NCI-H510A treated with DMSO at 0.1 percent for 48 hours (cell line): ENCODE measurements around the gene RFX4.
"Not testable (repeated sequence)": the region's sequence is repeated elsewhere in the genome, so short reads cannot be mapped to it uniquely, and the experiment has no call there.

Experiments used
- DNase-seq: peaks from one replicate; lab custom pipeline; 2025; lab: John Stamatoyannopoulos, UW

RFX4 gene

DNA sequence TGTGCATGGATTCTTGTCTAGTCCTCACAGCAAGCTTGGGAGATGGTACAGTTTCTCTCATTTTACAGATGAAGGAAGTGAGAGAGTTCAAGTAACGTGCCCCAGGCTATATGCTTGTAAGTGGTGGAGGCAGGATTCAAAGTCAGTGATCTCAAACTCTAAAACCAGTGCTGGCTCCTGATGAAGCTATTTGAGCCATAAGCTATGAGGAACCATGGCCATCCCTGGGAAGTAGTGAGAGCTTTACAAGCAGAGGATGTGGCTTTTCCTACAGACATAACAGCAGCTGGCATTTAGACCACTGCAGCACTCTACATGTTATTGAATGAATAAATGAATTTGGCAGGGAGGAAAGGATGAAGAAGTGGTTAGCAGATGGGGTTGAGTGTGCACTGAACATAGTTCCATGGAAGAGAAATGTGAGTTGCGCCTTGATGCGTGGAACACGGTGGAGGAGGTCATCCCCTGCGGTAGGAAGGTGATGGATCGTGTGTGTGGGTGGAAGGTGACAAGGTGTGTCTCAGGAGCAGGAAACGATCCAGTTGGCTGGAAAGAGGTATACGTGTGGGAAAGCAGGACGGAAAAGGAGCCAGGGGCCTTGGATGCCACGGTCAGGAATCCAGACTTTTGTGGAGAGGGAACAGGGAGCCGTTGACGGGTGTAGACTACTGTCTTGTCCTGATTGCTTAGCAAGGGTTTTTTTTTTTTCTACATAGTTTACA, 65.2 kb downstream of the RFX4 start:
- no peak for DNase-seq

DNA sequence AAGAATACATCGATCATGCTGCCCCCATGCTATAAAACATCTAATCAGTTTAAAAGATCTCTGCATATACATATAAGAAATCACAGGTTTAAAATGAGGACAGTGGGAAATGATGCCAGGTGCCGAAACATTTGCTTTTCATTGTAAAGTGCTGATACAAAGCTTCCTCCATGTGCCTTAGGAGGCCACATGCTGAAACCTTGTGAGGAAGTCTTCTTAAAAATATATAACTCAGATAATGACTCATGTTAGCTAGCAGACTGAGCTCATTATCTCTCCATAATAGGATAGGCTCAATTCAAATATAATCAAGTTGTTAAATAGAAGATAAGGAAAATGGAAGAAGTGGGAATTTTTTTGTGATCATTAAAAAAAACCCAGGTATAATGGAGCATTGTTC, 65.9 kb downstream of the RFX4 start:
- no peak for DNase-seq

DNA sequence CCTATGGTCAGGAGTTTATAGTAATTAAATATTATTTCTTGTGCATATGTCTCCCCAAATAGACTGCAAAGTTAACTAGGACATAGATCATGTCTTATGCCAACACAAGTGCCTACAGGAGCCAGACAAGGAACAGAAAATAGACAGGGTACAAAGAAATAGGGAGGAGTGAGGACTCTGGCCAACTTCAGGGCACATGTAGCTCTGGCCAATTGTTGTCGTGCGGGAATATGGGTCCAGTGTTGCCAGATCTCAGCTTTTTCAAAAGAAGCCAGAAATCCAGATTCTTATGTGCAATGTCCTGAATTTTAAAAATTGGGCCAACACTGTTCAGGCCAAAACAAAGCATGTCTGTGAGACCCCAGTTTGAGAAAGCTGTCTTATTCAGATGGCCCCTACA, 68.7 kb downstream of the RFX4 start:
- no peak for DNase-seq

DNA sequence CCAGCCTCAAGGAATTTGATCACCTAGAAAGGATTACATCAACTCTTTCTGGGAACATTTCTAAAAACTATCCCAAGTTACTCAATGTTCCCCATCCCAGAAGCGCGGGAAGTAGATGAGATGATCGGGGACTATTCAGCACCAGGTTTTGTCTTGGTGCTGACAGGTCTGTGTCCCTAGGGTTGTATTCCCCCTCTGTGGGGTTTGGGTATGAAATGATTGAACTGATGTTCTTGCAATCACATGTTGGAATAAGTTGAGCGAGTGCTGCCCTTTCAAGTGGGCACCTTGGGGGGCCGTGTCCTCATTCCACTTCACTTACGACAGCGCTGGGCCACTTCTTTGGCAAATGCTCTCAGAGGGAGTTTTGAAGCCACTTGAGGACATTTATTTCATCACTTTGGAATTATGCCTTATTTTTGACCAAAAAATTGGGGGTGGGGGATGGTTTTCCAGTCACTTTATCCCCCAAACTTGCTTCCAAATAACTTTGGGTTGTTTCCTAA, 69.8 kb downstream of the RFX4 start:
- DNase-seq: no peak

DNA sequence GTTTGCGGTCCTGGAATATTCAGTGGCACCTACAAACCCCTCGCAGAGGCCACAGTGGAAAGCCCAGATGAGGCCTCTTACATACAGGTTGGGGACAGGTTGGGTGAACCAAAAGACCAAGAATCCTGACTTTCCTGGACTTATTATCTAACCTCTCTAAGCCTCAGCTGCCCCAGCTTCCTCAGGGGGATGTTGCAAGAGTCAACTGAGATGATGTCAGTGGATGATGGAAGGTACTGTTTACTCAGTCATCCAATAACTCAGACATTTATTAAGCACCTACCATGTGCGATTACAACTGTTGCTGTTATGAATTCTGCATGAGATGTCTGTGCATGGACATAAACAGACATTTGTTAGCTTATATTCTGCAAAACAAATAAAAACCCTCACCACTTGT, 72.8 kb downstream of the RFX4 start:
- no peak for DNase-seq

DNA sequence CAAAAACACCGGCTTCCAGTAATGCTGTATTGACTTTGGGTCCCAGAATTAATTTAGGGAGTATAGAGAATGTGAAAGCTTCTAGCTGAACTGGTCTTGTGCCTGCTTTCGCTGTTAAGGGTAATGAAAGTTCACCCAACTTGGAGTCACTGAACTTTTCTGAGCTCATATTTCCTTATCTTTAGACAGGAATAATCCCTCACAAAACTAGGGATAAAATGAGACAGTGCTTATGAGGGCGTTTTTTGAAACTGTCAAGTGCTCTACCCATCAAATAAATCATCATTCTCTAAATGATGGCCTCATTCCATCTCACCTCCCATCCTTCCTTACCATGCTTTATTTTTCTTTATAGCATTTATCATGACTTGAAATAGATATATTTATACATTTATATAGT, 74.7 kb downstream of the RFX4 start:
- DNase-seq: no peak

DNA sequence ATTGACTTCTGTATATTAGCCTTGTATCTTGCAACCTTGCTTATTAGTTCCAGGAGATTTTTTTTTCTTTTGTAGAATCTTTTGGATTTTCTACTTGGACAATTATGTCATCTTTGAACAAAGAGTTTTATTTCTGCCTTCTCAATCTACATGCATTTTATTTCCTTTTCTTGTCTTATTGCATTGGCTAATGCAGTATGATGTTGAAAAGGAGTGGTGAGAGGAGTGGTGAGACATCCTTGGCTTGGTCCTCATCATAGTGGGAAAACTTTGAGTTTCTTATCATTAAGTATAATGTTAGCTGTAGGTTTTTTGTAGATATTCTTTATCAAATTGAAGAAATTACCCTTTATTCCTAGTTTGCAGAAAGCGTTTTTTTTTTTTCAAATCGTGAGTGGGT, 80.6 kb downstream of the RFX4 start:
- no peak for DNase-seq

DNA sequence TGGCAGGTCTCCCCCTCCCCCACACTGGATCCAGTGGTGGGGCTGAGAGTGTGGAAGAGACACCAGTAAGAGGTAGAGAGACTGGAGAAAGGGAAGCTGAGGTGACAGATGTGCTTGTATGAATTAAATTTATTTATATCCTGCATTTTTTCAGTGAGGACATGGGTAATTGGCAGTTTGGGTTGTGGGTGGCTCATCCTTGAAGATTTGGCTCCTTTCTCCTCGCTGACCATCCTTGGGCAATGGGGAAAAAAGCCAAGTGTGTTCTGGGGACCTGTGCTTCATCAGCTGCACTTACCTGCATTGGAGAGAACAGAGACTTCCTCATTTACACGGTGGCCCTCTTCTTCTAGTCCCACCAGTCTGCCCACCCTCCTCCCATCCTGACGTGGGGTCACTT, 86.4 kb downstream of the RFX4 start:
- no peak for DNase-seq

DNA sequence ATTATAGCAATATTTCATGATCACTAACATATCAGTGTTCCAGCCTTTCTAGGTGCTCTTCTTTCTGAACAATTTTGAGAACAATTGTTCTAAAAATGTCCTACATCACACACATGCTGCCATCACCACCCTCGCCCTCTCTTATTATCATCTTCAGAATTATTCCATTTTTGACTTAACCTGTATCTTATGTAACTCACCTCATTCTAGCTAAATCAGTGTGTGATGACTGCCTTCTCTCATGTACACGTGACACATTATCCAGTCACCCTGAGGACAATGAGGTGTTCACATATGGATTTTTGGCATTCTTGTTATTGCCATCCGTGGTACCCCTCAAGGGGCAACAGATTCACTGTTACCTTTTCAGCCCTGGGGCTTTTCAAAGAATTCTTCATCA, 87.3 kb downstream of the RFX4 start:
- DNase-seq: no peak

DNA sequence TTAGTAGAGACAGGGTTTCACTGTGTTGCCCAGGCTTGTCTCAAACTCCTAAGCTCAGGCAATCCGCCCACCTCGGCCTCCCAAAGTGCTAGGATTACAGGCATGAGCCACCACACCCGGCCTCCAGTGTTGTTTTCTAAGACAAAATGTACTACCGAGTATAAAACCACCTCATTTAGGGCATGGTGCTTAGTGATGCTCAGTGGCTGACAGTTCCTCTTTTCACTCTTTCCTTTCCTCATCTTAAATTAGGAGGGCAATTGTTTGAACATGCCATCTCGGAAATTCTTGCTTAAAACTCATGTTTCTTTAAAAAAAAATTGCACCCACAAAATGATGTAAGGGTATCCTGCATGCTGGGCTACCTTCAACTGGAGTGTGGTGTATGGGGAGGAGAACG, 89.0 kb downstream of the RFX4 start:
- DNase-seq: no peak

DNA sequence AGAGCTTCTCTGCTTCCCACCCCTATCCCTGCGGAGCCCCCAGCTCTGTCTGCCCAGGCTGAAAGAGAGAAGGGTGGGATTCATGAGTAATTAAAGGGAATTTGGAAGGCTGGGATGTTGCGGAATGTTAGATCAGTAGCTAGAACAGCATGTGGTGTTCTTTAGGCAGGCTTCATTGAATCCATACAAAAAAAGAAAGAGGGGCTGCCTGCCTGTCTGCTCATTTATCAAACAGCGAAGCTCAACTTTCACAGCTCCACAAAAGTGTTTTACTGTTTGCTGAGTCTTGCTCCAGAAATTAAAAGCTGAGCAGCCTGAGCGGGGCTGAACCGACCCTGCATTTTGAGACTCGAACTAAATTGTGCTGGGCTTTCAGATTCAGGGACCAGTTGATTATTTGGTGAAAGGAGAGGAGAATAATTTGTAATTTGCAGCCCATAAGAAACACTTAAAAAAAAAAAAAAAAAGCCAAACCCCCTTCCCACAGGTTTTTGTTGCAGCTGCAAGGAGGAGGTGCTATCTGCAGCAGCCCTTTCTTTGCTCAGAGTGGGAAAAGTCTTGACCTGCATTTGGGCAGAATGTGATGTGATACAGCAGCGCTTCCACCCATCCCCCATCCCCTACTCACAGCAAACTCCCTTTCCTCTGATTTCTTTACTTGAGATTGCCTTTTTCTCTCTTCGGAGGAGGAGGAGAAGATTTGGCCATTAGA, 89.7 kb downstream of the RFX4 start:
- DNase-seq: no peak

DNA sequence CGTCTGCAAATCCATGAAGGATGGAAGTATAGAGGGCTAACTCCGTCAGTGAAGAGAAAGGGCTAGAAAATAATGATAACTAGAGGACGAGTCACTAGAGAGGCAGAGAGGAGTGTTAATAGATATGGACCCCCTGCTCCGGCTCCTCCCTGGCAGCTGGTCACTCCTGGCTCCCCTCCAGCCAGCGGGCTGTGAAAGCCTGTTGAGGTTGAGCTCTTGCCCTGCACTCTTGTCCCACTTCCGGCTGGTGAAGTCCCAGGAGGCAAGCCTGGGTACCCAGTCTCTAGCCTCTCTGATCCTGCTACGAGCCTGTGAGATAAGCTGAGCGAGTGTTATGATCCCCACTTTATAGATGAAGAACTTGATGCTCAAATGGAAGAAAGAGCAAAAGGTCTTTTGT, 90.3 kb downstream of the RFX4 start:
- no peak for DNase-seq

DNA sequence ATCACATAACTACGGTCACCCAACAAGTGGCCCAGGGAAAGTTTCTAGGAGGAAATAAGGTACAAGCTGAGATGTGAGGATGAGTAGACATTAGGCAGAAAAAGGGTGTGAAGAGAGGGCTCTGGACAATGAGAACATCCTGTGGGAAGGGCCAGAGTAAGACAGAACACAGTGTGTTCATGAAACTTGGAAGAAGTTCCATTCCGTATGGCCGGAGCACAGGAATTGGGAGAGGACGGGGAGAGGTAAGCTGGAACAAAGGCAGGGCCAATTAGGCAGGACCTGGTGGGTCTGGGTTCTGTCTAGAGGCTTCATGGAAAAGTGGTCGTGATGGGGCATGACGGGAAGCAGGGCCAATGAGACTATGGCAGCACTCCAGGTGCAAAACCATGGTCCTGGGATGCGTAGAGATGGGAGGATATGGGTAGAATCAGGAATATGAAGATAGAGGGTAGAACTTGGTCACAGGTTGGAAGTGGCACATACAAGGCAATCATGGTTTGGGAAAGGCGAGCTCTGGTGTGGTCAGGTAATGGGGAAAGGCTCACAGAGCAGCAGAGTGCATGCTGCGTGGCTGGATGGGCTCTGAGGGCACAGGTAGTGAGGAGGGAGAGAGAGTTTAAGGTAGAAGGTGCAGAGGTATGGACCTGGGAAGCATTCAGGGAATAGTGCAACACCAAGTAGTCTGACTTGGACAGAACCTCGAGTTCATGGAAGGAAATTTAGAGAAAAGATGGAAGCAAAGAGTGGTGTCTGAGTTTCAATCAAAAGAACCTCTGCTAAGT, 93.0 kb downstream of the RFX4 start:
- no peak for DNase-seq

DNA sequence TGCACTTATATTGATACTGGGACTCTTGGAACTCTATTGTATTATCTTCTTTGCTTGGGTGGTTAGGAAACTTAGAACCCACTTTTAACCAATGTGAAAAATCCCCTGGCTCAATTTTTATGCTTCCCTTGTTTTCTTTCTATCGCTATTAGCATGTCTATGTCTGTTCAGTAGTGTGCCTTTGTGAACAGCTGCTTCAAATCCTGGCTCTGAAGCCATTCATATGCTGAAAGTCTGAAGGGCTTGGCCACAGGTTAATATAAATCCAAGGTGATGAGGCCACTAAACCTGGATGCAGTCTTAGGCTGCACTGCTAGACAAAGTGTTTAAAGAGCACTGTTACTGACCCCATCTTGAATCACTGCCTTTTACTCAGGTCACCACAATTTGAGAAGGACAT, 96.8 kb downstream of the RFX4 start:
- no peak for DNase-seq

DNA sequence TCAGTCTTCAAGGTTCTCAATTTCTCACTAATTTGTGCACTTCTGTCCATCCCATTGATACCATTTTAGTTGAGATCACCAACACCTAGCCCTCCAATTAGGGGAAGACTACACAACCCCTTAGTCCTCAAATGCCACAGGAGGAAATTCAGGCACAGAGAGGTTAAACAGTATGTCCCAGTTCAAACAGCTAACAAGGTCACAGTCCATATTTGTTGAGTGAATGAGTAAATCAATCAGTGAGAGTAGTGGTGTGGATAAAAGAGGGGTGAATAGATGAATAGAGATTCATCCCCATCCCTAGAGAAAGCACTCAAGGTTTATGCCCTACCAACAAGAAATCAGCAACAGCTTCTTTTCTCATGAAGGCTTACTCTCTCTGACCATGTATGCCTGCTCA, 97.5 kb downstream of the RFX4 start:
- no peak for DNase-seq

DNA sequence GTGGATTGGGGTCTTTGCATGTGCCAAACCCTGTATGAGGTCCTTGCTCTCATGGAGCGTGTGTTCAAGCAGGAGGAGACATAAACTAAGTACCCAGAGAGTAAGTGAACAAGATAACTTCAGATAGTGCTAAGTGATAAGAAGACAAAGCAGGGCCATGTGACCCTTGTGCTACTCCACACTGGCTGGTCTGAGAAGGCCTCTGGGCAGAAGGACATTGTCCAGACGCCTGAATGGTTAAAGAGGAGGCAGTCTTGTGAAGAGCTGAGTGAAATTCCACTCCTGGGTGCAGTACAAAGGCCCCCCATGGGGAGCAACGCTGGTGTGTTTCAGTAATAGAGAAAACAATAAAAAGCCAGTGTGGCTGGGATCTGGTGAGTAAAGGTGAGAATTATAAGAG, 98.4 kb downstream of the RFX4 start:
- no peak for DNase-seq

DNA sequence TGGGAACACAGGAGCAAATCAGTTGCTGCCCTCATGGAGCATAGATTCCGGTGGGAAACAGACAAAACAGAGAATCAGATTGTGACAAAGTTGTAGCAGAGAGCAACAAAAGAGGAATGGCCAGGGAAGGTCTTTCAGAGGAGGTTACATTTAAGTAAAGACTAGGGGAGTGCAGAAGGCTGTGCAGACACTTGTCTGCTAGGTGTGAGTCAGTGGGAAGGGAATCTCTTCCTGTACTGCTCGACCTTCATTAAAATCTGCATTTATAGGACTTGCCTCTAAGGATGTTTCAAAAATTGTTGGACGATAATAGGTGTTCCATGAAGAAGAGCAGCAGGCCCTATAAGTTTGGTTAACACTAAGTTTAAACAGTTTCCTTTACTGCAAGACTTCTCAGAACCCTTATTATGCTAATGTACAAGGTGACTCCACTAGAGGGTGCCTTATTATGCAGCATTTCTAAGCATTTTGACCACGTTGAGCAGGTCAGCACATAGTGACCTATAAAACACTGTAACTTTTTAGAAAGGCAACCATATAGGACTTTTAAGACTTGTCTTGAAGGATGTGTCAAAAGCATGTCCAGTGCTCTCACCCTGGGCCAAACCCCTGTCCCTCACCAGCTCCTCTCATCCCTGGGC, 99.9 kb downstream of the RFX4 start:
- DNase-seq: no peak

DNA sequence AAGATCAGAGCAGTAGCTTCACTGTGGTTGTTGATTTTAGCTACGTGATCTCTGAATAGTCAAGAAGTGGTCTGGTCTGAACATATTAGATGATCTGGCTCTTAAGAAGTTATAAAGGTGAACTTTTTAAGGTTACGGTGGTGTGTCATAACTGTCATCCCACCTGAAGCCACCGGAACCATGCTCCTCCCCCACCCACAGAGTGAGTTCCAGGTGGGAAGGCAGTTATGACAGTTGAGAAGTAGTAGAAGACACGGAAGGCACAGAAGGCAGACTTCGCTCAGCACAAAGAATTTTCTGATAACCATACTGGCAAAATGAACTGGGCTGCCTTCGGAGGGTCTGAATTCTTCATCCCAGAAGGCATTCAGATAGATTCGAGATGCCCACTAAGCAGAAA, 101.7 kb downstream of the RFX4 start:
- no peak for DNase-seq

DNA sequence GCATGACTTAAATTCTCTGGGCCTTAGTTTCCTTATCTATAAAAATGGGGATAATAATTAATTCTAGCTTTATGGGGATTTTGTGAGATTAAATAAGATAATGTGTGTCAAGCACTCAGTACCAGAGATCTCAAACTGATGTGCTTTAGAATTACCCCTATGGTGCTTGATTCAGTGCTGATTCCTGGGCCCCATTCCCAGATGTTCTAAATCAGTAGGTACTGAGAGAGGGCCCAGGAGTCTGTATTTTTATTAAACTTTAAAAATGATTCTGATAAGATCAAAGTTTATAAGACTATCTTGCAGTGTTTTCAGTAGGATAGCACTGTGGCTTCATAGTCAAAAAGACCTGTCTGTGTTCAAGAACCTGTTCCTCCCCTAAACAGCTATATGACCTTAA, 102.6 kb downstream of the RFX4 start:
- DNase-seq: no peak

DNA sequence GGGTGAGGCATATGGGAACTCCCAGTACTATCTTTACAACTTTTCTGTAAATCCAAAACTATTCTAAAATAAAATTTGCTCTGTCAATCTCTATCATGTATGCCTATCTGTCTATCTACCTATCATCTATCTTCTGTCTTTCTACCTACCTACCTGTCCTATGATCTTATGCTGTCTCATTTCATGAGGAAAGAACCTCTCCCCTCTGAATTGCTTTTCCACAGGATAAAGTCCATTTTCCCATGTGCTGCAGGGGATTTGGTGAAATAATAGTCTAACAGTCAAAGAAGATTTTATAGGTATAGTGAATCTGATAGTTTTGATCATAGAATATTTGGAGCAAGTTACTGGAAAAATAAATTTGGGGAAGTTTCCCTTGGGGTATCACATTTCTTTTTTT, 104.9 kb downstream of the RFX4 start:
- DNase-seq: no peak

DNA sequence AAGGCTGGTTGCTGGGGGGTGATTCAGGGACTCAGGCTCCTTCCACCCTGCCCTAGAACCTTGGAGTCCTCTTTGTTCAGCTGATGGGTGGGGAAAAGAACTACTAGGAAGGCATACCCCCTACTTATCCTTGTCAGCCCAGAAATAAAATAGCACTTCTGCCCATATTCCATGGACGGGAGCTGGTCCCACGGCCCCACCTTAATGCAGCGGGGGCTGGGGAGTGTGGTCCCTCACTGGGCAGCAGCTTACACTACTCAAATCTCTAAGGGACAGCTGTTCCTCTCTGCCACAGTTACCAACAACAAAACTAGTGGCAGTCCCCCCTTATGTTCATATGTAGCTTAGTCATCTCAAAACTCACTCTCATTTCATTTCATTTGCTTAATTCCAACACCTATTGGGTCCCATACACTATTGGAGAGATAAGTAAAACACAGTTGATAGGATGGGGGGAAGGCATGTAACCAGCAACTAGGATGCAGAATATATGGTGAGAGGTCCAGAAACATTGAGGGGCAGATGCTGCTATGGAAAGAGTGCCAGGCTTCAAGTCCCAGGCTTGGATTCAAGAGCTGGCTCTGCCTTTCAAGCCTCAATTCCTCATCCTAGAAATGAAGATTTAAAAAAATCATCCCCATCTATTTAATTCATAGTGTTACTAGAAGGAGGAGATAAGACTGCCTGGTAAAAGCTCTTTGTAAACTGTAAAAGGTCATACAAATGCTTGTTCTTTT, 107.9 kb downstream of the RFX4 start:
- no peak for DNase-seq

DNA sequence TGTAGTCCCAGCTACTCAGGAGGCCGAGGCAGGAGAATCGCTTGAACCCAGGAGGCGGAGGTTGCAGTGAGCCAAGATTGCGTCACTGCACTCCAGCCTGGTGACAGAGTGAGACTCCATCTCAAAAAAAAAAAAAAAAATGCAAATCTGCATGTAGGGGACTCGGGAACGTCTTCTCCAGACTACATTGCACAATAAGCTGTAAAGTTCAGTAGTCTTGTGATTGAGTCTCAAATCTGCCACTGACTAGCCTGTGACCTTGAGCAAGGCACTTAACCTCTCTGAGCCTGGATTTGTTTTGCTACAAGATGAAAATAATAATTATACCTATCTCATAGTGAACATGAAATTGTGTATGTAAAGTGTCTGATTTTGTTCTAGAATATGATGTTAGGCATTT, 109.2 kb downstream of the RFX4 start:
- DNase-seq: not testable (repeated sequence)
